HL-60 (cell line): ENCODE data around the gene TBC1D7.

Experiments
- CTCF ChIP-seq: IDR thresholded peaks from one replicate; pipeline ENCODE4 v1.5.1; 2011; ENCODE audit warnings: low read length, control low read depth, inconsistent platforms; ENCODE audit not compliant: insufficient read depth
- REST ChIP-seq: IDR thresholded peaks from 2 replicates; pipeline ENCODE4 v1.6.1; 2012; ENCODE audit warnings: low read depth; ENCODE audit not compliant: insufficient replicate concordance

GRCh38 chr6:13367396-13367795, 39.1 kb upstream of the TBC1D7 start:
- no peak for TF ChIP-seq CTCF
- no peak for TF ChIP-seq REST
